Measurements from ENCODE around the gene PRPF4. TPM values are rescaled to one million over a fixed set of nuclear protein-coding genes. Genes with fewer than 3 reads are reported as not detected.

The PRPF4 gene
- total RNA-seq = 22.2 TPM

GRCh38 chr9:113275157-113276131 lies at the start of gene PRPF4, which contains the start of gene CDC26:
TSS of gene PRPF4 (plus strand) at chr9:113275658. CDS start at chr9:113275744, 86 bp downstream.
TSS of gene CDC26 (minus strand) at chr9:113275572. CDS start at chr9:113272507, 3,065 bp downstream.

DNA sequence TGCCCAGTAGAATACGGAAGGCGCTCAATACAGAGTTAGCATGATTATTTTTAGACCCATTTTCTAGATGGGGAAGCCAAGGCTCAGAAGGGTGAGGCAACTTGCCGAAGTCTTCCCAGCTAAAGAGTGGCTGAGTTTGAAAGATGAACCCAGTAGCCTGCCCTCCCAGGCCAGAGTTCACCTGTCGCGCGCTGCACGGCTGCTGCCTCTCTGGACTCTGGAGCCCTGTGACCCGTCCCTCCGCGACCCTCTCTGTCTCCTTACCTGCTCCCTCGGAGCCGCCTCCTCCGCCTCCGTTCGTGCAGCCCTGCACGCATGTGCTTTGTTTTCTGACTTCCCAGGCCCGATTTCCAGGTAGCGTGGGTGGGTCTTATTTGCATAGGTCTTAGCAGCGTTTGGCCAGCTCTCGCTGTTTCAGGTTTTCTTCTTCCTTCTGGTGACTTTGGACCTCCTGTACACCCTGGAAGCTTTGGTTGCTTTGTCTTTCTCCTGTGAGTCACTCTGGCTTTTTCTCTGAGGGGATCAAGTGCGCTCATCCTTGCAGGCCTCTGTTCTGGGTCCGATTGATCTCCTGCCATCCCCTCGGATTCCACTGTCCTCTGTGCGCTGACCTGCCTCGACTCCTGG lies 27.4 kb downstream of the PRPF4 start, which contains the start of gene RNF183:
TSS of gene RNF183 (minus strand) at position 585 of the 627 bp plus-strand sequence. CDS start 5,192 bp downstream, outside the sequence.

DNA sequence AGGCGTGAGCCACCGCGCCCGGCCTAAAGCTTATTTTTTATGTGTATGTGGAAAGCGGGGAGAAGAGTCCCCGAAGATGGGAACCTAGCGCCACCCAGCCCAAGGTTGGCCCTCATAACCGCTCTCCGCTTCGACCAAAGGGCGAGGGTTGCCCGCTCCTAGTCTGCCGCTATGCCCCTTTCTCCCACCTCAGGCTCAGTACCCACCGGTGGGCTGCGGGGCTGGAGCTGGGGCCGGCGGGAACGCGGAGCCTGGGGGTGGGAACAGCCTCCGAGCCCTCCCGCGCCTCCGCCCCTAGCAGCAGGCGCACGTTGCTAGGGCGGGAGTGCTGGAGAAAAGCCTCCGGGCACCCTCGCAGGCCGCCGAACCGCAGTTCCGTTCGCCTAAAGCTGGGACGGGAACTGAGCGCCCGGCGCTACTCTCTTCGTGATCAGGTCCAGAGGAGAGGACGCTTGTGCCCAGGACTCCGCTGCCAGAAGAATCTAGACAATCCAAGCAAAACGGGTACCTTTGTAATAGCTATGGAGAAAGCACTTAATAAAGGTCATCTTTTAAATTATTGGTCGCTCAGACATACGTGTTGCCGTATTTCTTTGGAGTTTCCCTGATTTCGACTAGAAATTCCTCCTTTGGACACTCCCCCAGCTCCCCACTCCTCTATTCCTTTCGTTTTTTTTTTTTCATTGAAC lies 64.7 kb downstream of the PRPF4 start, which contains the start of gene WDR31:
TSS of gene WDR31 (minus strand) at position 265 of the 689 bp plus-strand sequence. CDS start 8,253 bp downstream, outside the sequence.

Other genes with a start within 250 kb of the PRPF4 start
- gene ZFP37, start 218.9 kb upstream of the PRPF4 start, total RNA-seq = 4.7 TPM
- 5.1 TPM for gene SLC31A2, start 124.7 kb upstream of the PRPF4 start, total RNA-seq
- 23.1 TPM for gene FKBP15, start 54.4 kb upstream of the PRPF4 start, total RNA-seq
- gene SLC31A1, start 54.1 kb upstream of the PRPF4 start, total RNA-seq = 14.2 TPM
- 14.9 TPM for gene CDC26, start 86 bp upstream of the PRPF4 start, total RNA-seq
- gene RNF183, start 27.7 kb downstream of the PRPF4 start, total RNA-seq = 3.1 TPM
- 4.4 TPM for gene WDR31, start 64.6 kb downstream of the PRPF4 start, total RNA-seq
- 8.8 TPM for gene BSPRY, start 73.9 kb downstream of the PRPF4 start, total RNA-seq
- gene HDHD3, start 101.3 kb downstream of the PRPF4 start, total RNA-seq = 30.2 TPM
- gene ALAD, start 125.6 kb downstream of the PRPF4 start, total RNA-seq = 36.5 TPM
- 29.3 TPM for gene POLE3, start 135.0 kb downstream of the PRPF4 start, total RNA-seq
- 0.88 TPM for gene C9orf43, start 135.1 kb downstream of the PRPF4 start, total RNA-seq
- 65.4 TPM for gene RGS3, start 188.1 kb downstream of the PRPF4 start, total RNA-seq